ENCODE results near the gene BFSP2. TPM values are rescaled to one million over a fixed set of nuclear protein-coding genes. Genes with fewer than 3 reads are reported as not detected.
"Not testable (repeated sequence)": the region's sequence is repeated elsewhere in the genome, so short reads cannot be mapped to it uniquely, and the experiment has no call there.

Gene BFSP2
- total RNA-seq, 6 experiments from 2014 or later = not detected

GRCh38 chr3:133478624-133479023 lies 78.8 kb downstream of the BFSP2 start:
- peaks cover 0 to 11% (median 0%) of the 10 kb centered on the region in 4 donors for H3K4me1 ChIP-seq
- TF ChIP-seq CTCF (IDR thresholded peaks at IDR 0.05) = no peak
- no peak for TF ChIP-seq POLR2A (IDR thresholded peaks at IDR 0.05)
- no peaks in the 10 kb centered on the region for H3K9me3 ChIP-seq
- no peak overlapping the region for H3K4me3 ChIP-seq
- H3K27ac ChIP-seq = no peak overlapping the region
- intact Hi-C loops (cut with DNase I) = no loop called here
- DNase-seq (no peak), ATAC-seq (no peak)
- H3K27me3 ChIP-seq = no peaks in the 10 kb centered on the region
- WGBS (ENCODE audit: insufficient coverage, low coverage, low lambda C conversion rate, missing lambda C conversion rate) = 38% methylated on average over 1 of the region's 1 CpG
- H3K36me3 ChIP-seq = no peaks in the 10 kb centered on the region

- H3K4me1 ChIP-seq = peaks cover 0 to 11% (median 0%) of the 10 kb centered on the region in 4 donors
- no peak overlapping the region for H3K27ac ChIP-seq
- no peak for ATAC-seq
- H3K4me3 ChIP-seq = no peak overlapping the region
- no peaks in the 10 kb centered on the region for H3K9me3 ChIP-seq
- H3K27me3 ChIP-seq = no peaks in the 10 kb centered on the region
- intact Hi-C loops (cut with DNase I) = no loop called here
- TF ChIP-seq POLR2A (IDR thresholded peaks at IDR 0.05) = no peak
- TF ChIP-seq CTCF (IDR thresholded peaks at IDR 0.05) = no peak
- no peaks in the 10 kb centered on the region for H3K36me3 ChIP-seq
- 94% methylated on average over 2 of the region's 2 CpGs for WGBS (ENCODE audit: insufficient coverage, low coverage, low lambda C conversion rate, missing lambda C conversion rate)
- no peak for DNase-seq
Observed at GRCh38 chr3:133479401-133479800, 79.5 kb downstream of the BFSP2 start.

- H3K27me3 ChIP-seq = no peaks in the 10 kb centered on the region
- H3K36me3 ChIP-seq = no peaks in the 10 kb centered on the region
- ATAC-seq (no peak), DNase-seq (no peak)
- H3K27ac ChIP-seq = no peak overlapping the region
- intact Hi-C loops (cut with DNase I) = loop anchor here in 1 of 2 donors (10.0 kb wide), 1 partner anchor 95 kb away; the partner anchor contains the start of gene CDV3
- TF ChIP-seq POLR2A (IDR thresholded peaks at IDR 0.05) (no peak), CTCF (IDR thresholded peaks at IDR 0.05) (no peak)
- peaks cover 0 to 4% (median 0%) of the 10 kb centered on the region in 4 donors for H3K4me1 ChIP-seq
- H3K9me3 ChIP-seq = no peaks in the 10 kb centered on the region
- no peak overlapping the region for H3K4me3 ChIP-seq
- WGBS (ENCODE audit: insufficient coverage, low coverage, low lambda C conversion rate, missing lambda C conversion rate) = 85% methylated on average over 7 of the region's 7 CpGs
Observed at GRCh38 chr3:133479895-133480669, 80.2 kb downstream of the BFSP2 start.

GRCh38 chr3:133482474-133482873 lies 82.6 kb downstream of the BFSP2 start:
- H3K27me3 ChIP-seq, H3K36me3 ChIP-seq, H3K27ac ChIP-seq, DNase-seq, H3K4me3 ChIP-seq, ATAC-seq, H3K4me1 ChIP-seq, H3K9me3 ChIP-seq: not testable (repeated sequence)
- 71% methylated on average over 5 of the region's 5 CpGs for WGBS (ENCODE audit: insufficient coverage, low coverage, low lambda C conversion rate, missing lambda C conversion rate)
- intact Hi-C loops (cut with DNase I) = loop anchor here in 1 of 2 donors (10.0 kb wide), 1 partner anchor 92 kb away; the partner anchor contains the start of gene CDV3

- no peak overlapping the region for H3K27ac ChIP-seq
- DNase-seq (no peak), ATAC-seq (no peak)
- H3K4me3 ChIP-seq = no peak overlapping the region
- intact Hi-C loops (cut with DNase I) = loop anchor here in 1 of 2 donors (10.0 kb wide), 1 partner anchor 88 kb away; the partner anchor contains the start of gene CDV3
- H3K4me1 ChIP-seq = no peaks in the 10 kb centered on the region
- H3K9me3 ChIP-seq = no peaks in the 10 kb centered on the region
- TF ChIP-seq CTCF (IDR thresholded peaks at IDR 0.05) = no peak
- TF ChIP-seq POLR2A (IDR thresholded peaks at IDR 0.05) = no peak
- H3K27me3 ChIP-seq = no peaks in the 10 kb centered on the region
- H3K36me3 ChIP-seq = no peaks in the 10 kb centered on the region
- WGBS (ENCODE audit: insufficient coverage, low coverage, low lambda C conversion rate, missing lambda C conversion rate) = 94% methylated on average over 2 of the region's 5 CpGs
Observed at GRCh38 chr3:133486658-133487057, 86.8 kb downstream of the BFSP2 start.
